B cell (primary cell): ENCODE measurements around the gene MICU2. TPM values are rescaled to one million over a fixed set of nuclear protein-coding genes. Genes with fewer than 3 reads are reported as not detected.

Experiments
- ATAC-seq: fragments of 200-7000 bp; cut with Tn5 transposase; one replicate; pipeline ENCODE4 v1.10.0; 2021; ENCODE audit warnings: low read depth, mild to moderate bottlenecking, moderate number of reproducible peaks, moderate library complexity
- CTCF ChIA-PET: fragments of 350-600 bp; sonication (Branson Sonifier 250); formaldehyde crosslinking; loops from one replicate; lab custom pipeline; 2021; ENCODE audit warnings: antibody characterized with exemption, inconsistent platforms; lab: Charles Lee
- POLR2A ChIA-PET: fragments of 350-600 bp; sonication (Branson Sonifier 250); formaldehyde crosslinking; loops from one replicate; lab custom pipeline; 2021; ENCODE audit warnings: antibody characterized with exemption; lab: Charles Lee
- DNase-seq: peaks from one replicate; pipeline ENCODE4 v3.0.0; 2013
- H2AFZ ChIP-seq: 2 replicates; pipeline ENCODE4 v1.6.1; 2012; ENCODE audit warnings: mild to moderate bottlenecking, low read depth, low read length; ENCODE audit not compliant: insufficient read depth, poor library complexity, severe bottlenecking
- H3K27ac ChIP-seq, 2 donors: 1 replicate in 1 of 2; 2 replicates in 1 of 2; pipeline ENCODE4 v1.5.1; 2012 to 2013; ENCODE audit warnings: low read length in 2 of 2, mild to moderate bottlenecking in 2 of 2, moderate library complexity in 1 of 2
- H3K27me3 ChIP-seq, 4 experiments: fragments of 200-600 bp in 1 of 4; sonication (generic) in 1 of 4; replicated peaks in 1 of 4; 1 replicate in 2 of 4; 2 replicates in 2 of 4; pipeline versions ENCODE4 v1.6.1 to v1.7.0; 2013 to 2016; ENCODE audit warnings: low read length in 3 of 4, mild to moderate bottlenecking in 2 of 4, mixed read lengths in 1 of 4, moderate library complexity in 1 of 4; ENCODE audit not compliant: insufficient read depth in 4 of 4, control insufficient read depth in 3 of 4; ENCODE audit errors: control extremely low read depth in 1 of 4
- H3K36me3 ChIP-seq, 2 experiments: replicated peaks in 1 of 2; 1 replicate in 1 of 2; 2 replicates in 1 of 2; pipeline versions ENCODE4 v1.6.1 to v1.7.1; 2013; ENCODE audit warnings: low read length in 1 of 2; ENCODE audit not compliant: insufficient read depth in 2 of 2, control insufficient read depth in 1 of 2; ENCODE audit errors: control extremely low read depth in 1 of 2, extremely low read depth in 1 of 2
- H3K4me1 ChIP-seq, 2 donors: fragments of 200-600 bp in 1 of 2; sonication (generic) in 1 of 2; 1 replicate in 1 of 2; 2 replicates in 1 of 2; pipeline versions ENCODE4 v1.5.1 to v1.6.1; 2013 to 2017; ENCODE audit warnings: low read length in 2 of 2; ENCODE audit not compliant: control insufficient read depth in 2 of 2, insufficient read depth in 2 of 2
- H3K4me2 ChIP-seq: replicated peaks from 2 replicates; pipeline ENCODE3; 2012; ENCODE audit warnings: mild to moderate bottlenecking, low read depth, low read length; ENCODE audit not compliant: poor library complexity, severe bottlenecking
- H3K4me3 ChIP-seq, 5 experiments: fragments of 200-600 bp in 1 of 5; sonication (generic) in 1 of 5; 1 replicate in 3 of 5; 2 replicates in 2 of 5; pipeline versions ENCODE4 v1.5.1 to v1.7.0; 2011 to 2016; ENCODE audit warnings: low read length in 4 of 5, mild to moderate bottlenecking in 4 of 5, low read depth in 2 of 5, control low read depth in 1 of 5, moderate library complexity in 1 of 5; ENCODE audit not compliant: insufficient read depth in 1 of 5; ENCODE audit errors: control extremely low read depth in 1 of 5, extremely low read depth in 1 of 5
- H3K79me2 ChIP-seq: fragments of 200-600 bp; sonication (generic); one replicate; pipeline ENCODE4 v1.6.0; 2016; ENCODE audit warnings: low read length; ENCODE audit not compliant: control insufficient read depth, insufficient read depth
- H3K9ac ChIP-seq: fragments of 200-600 bp; sonication (generic); 2 replicates; pipeline ENCODE4 v1.6.1; 2017; ENCODE audit warnings: mild to moderate bottlenecking, low read length, moderate library complexity
- H3K9me3 ChIP-seq, 3 donors: one replicate each; pipeline versions ENCODE4 v1.6.1 to v1.7.1; 2013; ENCODE audit warnings: low read length in 2 of 3; ENCODE audit not compliant: control insufficient read depth in 2 of 3, insufficient read depth in 1 of 3; ENCODE audit errors: control extremely low read depth in 1 of 3
- H4K20me1 ChIP-seq: 2 replicates; pipeline ENCODE4 v1.6.0; 2012; ENCODE audit warnings: mild to moderate bottlenecking, low read length; ENCODE audit not compliant: insufficient read depth, control insufficient read depth, poor library complexity, severe bottlenecking
- H3K27ac Mint-ChIP-seq: one replicate; pipeline ENCODE4 v1.8.0; 2021; ENCODE audit warnings: mixed read lengths
- H3K27me3 Mint-ChIP-seq: one replicate; pipeline ENCODE4 v1.8.0; 2021; ENCODE audit warnings: mixed read lengths
- H3K4me1 Mint-ChIP-seq: one replicate; pipeline ENCODE4 v1.8.0; 2021; ENCODE audit warnings: mixed read lengths
- H3K4me3 Mint-ChIP-seq: one replicate; pipeline ENCODE4 v1.8.0; 2021; ENCODE audit warnings: mixed read lengths
- H3K9me3 Mint-ChIP-seq: one replicate; pipeline ENCODE4 v1.8.0; 2022; ENCODE audit warnings: mixed read lengths; ENCODE audit not compliant: insufficient read depth
- EZH2 ChIP-seq: IDR thresholded peaks from 2 replicates; pipeline ENCODE4 v1.6.1; 2012; ENCODE audit warnings: borderline replicate concordance, low read depth, mild to moderate bottlenecking, moderate library complexity, low read length; ENCODE audit not compliant: insufficient read depth, poor library complexity, severe bottlenecking
- whole genome bisulfite sequencing: methylation state at CpG from one replicate; pipeline ENCODE4 v1.1.5; 2013; ENCODE audit warnings: missing lambda C conversion rate; ENCODE audit not compliant: insufficient coverage; 5-methylcytosine and 5-hydroxymethylcytosine counted together
- intact Hi-C: fragments of 100-400 bp; cut with micrococcal nuclease; formaldehyde crosslinking; loops from one replicate; pipeline ENCODE4 v1.10.0; 2022
- polyA plus RNA-seq: library from polyadenylated mRNA; depleted of rRNA; stranded (reverse); fragments of >200 nt; gene quantifications from 2 replicates; pipeline ENCODE4 v1.2.3, GENCODE V29; 2012
- total RNA-seq, 2 donors: library from RNA; stranded (reverse); fragments of 120-200 nt in 1 of 2; gene quantifications; 1 replicate in 1 of 2; 2 replicates in 1 of 2; pipeline versions ENCODE4 v1.2.3 to v1.2.4, GENCODE V29; 2013 to 2022
- TF ChIP-seq, protein P1 (sequence below): fragments of 200-600 bp; IDR thresholded peaks from one replicate; pipeline ENCODE4 v1.8.0; 2022; ENCODE audit warnings: antibody characterized with exemption, mild to moderate bottlenecking

The MICU2 gene
- total and polyA plus RNA-seq, 2 donors (not counting 1 experiment from before 2014, with no cell fraction given), result 52.2 to 56.7 TPM

DNA sequence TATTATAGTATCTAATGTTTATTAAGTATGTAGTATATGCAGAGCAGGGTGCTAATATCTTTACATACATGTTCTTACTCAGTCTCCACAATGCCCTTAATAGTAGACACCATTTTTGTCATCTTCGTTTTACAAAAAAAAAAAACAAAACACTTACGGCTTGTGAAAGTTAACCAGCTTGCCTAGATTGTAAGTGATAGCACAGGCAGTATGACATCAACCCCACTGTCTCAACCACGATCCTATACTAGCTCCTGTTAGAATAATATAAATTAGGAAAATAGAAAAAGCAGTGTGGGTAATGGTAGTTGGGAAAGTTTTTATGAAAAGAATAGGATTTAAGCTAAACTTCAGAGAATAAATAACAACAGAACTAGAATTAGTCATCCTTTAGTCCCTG lies 34.3 kb downstream of the MICU2 start:
- ATAC-seq, result no peak
- H3K27ac Mint-ChIP-seq, result no peak overlapping the region
- H3K4me2 ChIP-seq, result no peak overlapping the region

DNA sequence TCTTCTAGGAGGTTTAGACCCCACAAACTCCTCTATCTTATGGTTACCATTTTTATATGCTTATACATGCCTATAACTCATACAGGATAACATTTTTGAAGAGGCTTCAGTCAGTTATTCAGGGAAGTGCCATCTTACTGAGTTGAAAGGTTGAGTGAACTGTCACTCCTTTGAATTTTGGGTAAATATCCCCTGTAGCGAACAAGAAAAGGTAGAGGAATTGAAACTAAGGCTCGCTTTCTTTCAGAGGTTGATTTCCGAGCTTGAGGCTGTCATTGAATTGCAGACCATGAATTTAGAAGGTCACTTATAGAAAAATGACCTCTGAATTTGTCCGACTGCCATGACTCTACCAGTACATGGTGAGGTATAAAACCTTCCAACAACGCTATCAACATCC lies 35.1 kb downstream of the MICU2 start:
- no peaks in the 10 kb centered on the region for H3K9me3 ChIP-seq
- ChIA-PET POLR2A (interaction anchor here (0.7 kb wide), 1 partner anchor 187 kb away, joined by 3 read pairs; no protein-coding TSS in a partner anchor), CTCF (no interaction called here)
- H3K4me3 Mint-ChIP-seq, result no peak overlapping the region
- H3K27ac ChIP-seq, result no peak overlapping the region
- intact Hi-C loops, result no loop called here
- H3K27me3 Mint-ChIP-seq, result no peaks in the 10 kb centered on the region
- no peak for TF ChIP-seq EZH2
- TF ChIP-seq, protein P1, sequence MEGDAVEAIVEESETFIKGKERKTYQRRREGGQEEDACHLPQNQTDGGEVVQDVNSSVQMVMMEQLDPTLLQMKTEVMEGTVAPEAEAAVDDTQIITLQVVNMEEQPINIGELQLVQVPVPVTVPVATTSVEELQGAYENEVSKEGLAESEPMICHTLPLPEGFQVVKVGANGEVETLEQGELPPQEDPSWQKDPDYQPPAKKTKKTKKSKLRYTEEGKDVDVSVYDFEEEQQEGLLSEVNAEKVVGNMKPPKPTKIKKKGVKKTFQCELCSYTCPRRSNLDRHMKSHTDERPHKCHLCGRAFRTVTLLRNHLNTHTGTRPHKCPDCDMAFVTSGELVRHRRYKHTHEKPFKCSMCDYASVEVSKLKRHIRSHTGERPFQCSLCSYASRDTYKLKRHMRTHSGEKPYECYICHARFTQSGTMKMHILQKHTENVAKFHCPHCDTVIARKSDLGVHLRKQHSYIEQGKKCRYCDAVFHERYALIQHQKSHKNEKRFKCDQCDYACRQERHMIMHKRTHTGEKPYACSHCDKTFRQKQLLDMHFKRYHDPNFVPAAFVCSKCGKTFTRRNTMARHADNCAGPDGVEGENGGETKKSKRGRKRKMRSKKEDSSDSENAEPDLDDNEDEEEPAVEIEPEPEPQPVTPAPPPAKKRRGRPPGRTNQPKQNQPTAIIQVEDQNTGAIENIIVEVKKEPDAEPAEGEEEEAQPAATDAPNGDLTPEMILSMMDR, result no peak
- WGBS, result 53% methylated on average over 4 of the region's 5 CpGs
- H3K4me3 ChIP-seq, result no peak overlapping the region
- DNase-seq (peak; percentile 16), ATAC-seq (no peak)
- peaks cover 9 to 10% of the 10 kb centered on the region in 2 donors for H3K4me1 ChIP-seq
- no peak overlapping the region for H3K9ac ChIP-seq
- H3K4me2 ChIP-seq, result peak overlapping the region; percentile 1
- peaks cover 57% of the 10 kb centered on the region for H3K79me2 ChIP-seq
- no peaks in the 10 kb centered on the region for H3K9me3 Mint-ChIP-seq
- H3K27ac Mint-ChIP-seq, result peak overlapping the region; percentile 33
- peaks cover 22% of the 10 kb centered on the region for H3K4me1 Mint-ChIP-seq
- no peak overlapping the region for H2AFZ ChIP-seq
- H4K20me1 ChIP-seq, result peaks cover 22% of the 10 kb centered on the region
- no peaks in the 10 kb centered on the region for H3K27me3 ChIP-seq
- peaks cover 2 to 30% of the 10 kb centered on the region in 2 experiments for H3K36me3 ChIP-seq

More for the DNA sequence above, 34.3 kb downstream of the MICU2 start:
- Mint-ChIP-seq H3K9me3 (no peaks in the 10 kb centered on the region), H3K27me3 (no peaks in the 10 kb centered on the region), H3K4me1 (peaks cover 22% of the 10 kb centered on the region), H3K4me3 (no peak overlapping the region)
- no peak for DNase-seq
- WGBS, result no CpG with 5 or more reads among the region's 3 CpGs
- H4K20me1 ChIP-seq, result peaks cover 30% of the 10 kb centered on the region
- H3K27ac ChIP-seq, result no peak overlapping the region
- peaks cover 9 to 10% of the 10 kb centered on the region in 2 donors for H3K4me1 ChIP-seq
- no peak overlapping the region for H3K4me3 ChIP-seq
- intact Hi-C loops, result no loop called here
- TF ChIP-seq EZH2, result no peak
- TF ChIP-seq, protein P1, result no peak
- H3K9me3 ChIP-seq, result no peaks in the 10 kb centered on the region
- no peak overlapping the region for H2AFZ ChIP-seq
- H3K27me3 ChIP-seq, result no peaks in the 10 kb centered on the region
- POLR2A ChIA-PET, result no interaction called here
- no peak overlapping the region for H3K9ac ChIP-seq
- H3K79me2 ChIP-seq, result peaks cover 54% of the 10 kb centered on the region
- CTCF ChIA-PET, result no interaction called here
- peaks cover 2 to 22% of the 10 kb centered on the region in 2 experiments for H3K36me3 ChIP-seq
